H1 (cell line): ENCODE data around the gene SPTB. TPM values are rescaled to one million over a fixed set of nuclear protein-coding genes. Genes with fewer than 3 reads are reported as not detected.

Experiments used
- JUND ChIP-seq: IDR thresholded peaks from 2 replicates; pipeline ENCODE4 v1.6.1; 2011; ENCODE audit warnings: mild to moderate bottlenecking, improper control_type of control experiment, low read length
- KDM1A ChIP-seq: fragments of 200-600, 300-600 bp; sonication (generic); IDR thresholded peaks from 2 replicates; pipeline ENCODE4 v1.7.1; 2016; ENCODE audit warnings: mild to moderate bottlenecking, low read length, borderline replicate concordance
- SP4 ChIP-seq: IDR thresholded peaks from 2 replicates; pipeline ENCODE4 v1.6.1; 2012; ENCODE audit warnings: low read length, inconsistent platforms
- polyA plus RNA-seq, 7 experiments: library from polyadenylated mRNA; depleted of rRNA in 3 of 7; stranded (reverse) in 5 of 7; unstranded in 2 of 7; fragments of >200 nt in 5 of 7; fragments of 200-250 nt in 2 of 7; gene quantifications; 1 replicate in 5 of 7; 2 replicates in 1 of 7; 4 replicates in 1 of 7; pipeline versions ENCODE4 v1.2.1 to v1.2.3, GENCODE V29; 2011 to 2013; ENCODE audit warnings: missing spikeins in 2 of 7, mixed read lengths in 2 of 7
- total RNA-seq: library from RNA; stranded (reverse); fragmentation: NEBNext Ultra II Directional; extraction: Animal tissue kit (Norgen Biotek cat#: 25700); gene quantifications from 2 replicates; pipeline ENCODE4 v1.2.1, GENCODE V29; 2021

Gene SPTB
- total and polyA plus RNA-seq, 2 of the 8 experiments (the other 6 are each of a cell fraction or from before 2014, with no cell fraction given): 0.30 to 2.4 TPM

- TF ChIP-seq JUND: no peak
- TF ChIP-seq KDM1A: no peak
- no peak for TF ChIP-seq SP4
These were observed 146.4 kb downstream of the SPTB start (continued) for GRCh38 chr14:64733321-64733720.
